ENCODE measurements around the gene CYB561. TPM values are rescaled to one million over a fixed set of nuclear protein-coding genes. Genes with fewer than 3 reads are reported as not detected.

The CYB561 gene
- total RNA-seq, 2 donors from 2014 or later = 24.4 to 27.5 TPM

DNA sequence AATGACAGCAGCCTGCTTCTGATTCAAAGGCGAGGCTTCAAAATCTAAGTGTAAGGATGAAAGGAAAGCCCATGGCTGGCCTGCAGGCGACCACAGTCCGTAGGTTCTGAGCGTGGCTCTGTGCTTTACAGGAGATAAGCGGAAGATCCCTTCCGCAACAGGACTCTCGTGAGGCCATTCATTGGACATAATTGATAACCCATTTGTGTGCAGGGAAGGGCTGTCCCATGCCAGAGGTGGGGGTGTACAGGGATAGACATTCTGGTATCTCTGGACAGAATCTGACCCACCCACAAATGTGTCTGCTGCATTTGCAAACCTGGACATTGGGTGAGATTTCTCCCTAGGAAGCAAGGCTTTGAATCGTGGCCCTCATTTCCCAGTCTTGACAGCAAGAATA is 4.0 kb downstream of the CYB561 start:
- 94 to 98% methylated on average over 8 of the region's 8 CpGs for WGBS, 2 experiments (ENCODE audit: insufficient coverage in 1 of 2, insufficient read length in 1 of 2)
- Histone ChIP-seq H3K9me3 (ENCODE audit: control insufficient read depth, low read length) (no peaks in the 10 kb centered on the region), H3K9ac (ENCODE audit: extremely low read depth, low read length, poor library complexity, severe bottlenecking) (no peak overlapping the region), H3K4me3 (ENCODE audit: low read length) (no peak overlapping the region), H3K4me1 (ENCODE audit: control insufficient read depth, insufficient read depth, low read length) (no peaks in the 10 kb centered on the region), H3K36me3 (ENCODE audit: control insufficient read depth, insufficient read depth, low read length) (no peaks in the 10 kb centered on the region), H3K27me3 (ENCODE audit: control insufficient read depth, insufficient read depth, low read length, poor library complexity, severe bottlenecking) (no peaks in the 10 kb centered on the region), H3K27ac (ENCODE audit: low read depth, low read length) (no peak overlapping the region)
- H3K36me3 Mint-ChIP-seq (ENCODE audit: low read depth) = no peaks in the 10 kb centered on the region
- no peak for DNase-seq
- peaks cover 4% of the 10 kb centered on the region for H3K27me3 Mint-ChIP-seq (ENCODE audit: insufficient read depth)
- TF ChIP-seq CTCF (conservative IDR thresholded peaks at IDR 0.05) = no peak
- H3K4me3 Mint-ChIP-seq = no peak overlapping the region
- no peak overlapping the region for H3K27ac Mint-ChIP-seq
- no peaks in the 10 kb centered on the region for H3K9me3 Mint-ChIP-seq
- peaks cover 21% of the 10 kb centered on the region for H3K4me1 Mint-ChIP-seq

DNA sequence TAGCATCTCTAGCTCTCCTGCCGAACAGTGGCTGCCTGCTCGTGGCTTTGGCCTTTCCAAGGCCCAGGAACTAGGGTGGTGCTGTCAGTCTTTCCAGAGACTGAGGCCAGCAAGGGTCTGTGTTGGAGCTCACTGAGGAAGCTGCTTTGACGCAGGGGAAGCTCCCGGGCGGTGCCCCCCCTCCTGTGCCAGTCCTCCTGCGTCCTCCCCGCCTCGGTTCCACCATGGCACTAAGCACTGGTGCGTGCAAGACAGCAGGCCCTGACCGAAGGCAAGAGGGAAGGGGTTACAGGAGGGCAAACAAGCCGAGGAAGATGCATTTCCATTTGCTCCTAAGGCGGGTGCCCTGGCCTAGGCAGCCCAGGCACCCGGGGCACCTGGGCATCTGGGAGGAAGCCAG is 4.5 kb downstream of the CYB561 start:
- H3K4me3 ChIP-seq (ENCODE audit: low read length) = no peak overlapping the region
- no peak for TF ChIP-seq CTCF (conservative IDR thresholded peaks at IDR 0.05)
- H3K4me3 Mint-ChIP-seq = no peak overlapping the region
- no peaks in the 10 kb centered on the region for H3K27me3 ChIP-seq (ENCODE audit: control insufficient read depth, insufficient read depth, low read length, poor library complexity, severe bottlenecking)
- H3K9me3 ChIP-seq (ENCODE audit: control insufficient read depth, low read length) = no peaks in the 10 kb centered on the region
- no peaks in the 10 kb centered on the region for H3K4me1 ChIP-seq (ENCODE audit: control insufficient read depth, insufficient read depth, low read length)
- no peak overlapping the region for H3K9ac ChIP-seq (ENCODE audit: extremely low read depth, low read length, poor library complexity, severe bottlenecking)
- no peak overlapping the region for H3K27ac ChIP-seq (ENCODE audit: low read depth, low read length)
- H3K4me1 Mint-ChIP-seq = peaks cover 21% of the 10 kb centered on the region
- no peaks in the 10 kb centered on the region for H3K36me3 ChIP-seq (ENCODE audit: control insufficient read depth, insufficient read depth, low read length)
- DNase-seq = no peak
- no peaks in the 10 kb centered on the region for H3K36me3 Mint-ChIP-seq (ENCODE audit: low read depth)
- H3K27me3 Mint-ChIP-seq (ENCODE audit: insufficient read depth) = peaks cover 4% of the 10 kb centered on the region
- H3K27ac Mint-ChIP-seq = no peak overlapping the region
- 90 to 92% methylated on average over 9 to 13 of the region's 13 CpGs for WGBS, 2 experiments (ENCODE audit: insufficient coverage in 1 of 2, insufficient read length in 1 of 2)
- H3K9me3 Mint-ChIP-seq = no peaks in the 10 kb centered on the region

DNA sequence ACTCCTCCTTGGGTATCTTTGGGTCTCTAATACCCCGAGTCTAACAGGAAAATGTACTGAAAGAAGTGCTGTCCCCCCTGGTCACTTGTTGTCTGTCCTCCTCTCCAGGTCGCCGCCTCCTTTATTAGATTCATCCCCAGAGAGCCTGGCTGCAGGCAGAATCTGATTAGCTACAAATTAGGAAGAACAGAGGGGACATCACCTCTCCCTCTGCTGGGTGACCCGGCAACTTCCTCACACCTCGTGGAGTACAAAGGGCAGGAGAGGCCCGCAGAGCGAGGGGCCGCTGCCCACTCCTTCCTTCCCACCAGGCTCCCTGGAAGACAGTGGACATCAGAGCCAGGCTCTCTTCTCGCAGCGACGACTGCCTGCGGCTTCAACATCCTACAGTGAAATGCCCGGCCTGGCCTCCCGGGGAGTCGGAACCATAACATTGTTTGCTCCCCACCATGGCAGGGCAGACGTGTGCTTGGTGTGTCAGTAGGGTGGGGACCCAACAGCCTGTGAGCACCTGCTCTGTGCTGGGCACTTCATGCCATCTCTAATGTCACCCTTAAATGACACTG is 5.3 kb downstream of the CYB561 start:
- peaks cover 4% of the 10 kb centered on the region for H3K27me3 Mint-ChIP-seq (ENCODE audit: insufficient read depth)
- H3K27ac Mint-ChIP-seq = no peak overlapping the region
- TF ChIP-seq CTCF (conservative IDR thresholded peaks at IDR 0.05) = no peak
- no peaks in the 10 kb centered on the region for H3K9me3 ChIP-seq (ENCODE audit: control insufficient read depth, low read length)
- 88 to 100% methylated on average over 4 to 16 of the region's 16 CpGs for WGBS, 2 experiments (ENCODE audit: insufficient coverage in 1 of 2, insufficient read length in 1 of 2)
- H3K9me3 Mint-ChIP-seq = no peaks in the 10 kb centered on the region
- no peaks in the 10 kb centered on the region for H3K4me1 ChIP-seq (ENCODE audit: control insufficient read depth, insufficient read depth, low read length)
- H3K4me3 Mint-ChIP-seq = no peak overlapping the region
- H3K4me1 Mint-ChIP-seq = peaks cover 24% of the 10 kb centered on the region
- H3K4me3 ChIP-seq (ENCODE audit: low read length) = no peak overlapping the region
- no peak overlapping the region for H3K27ac ChIP-seq (ENCODE audit: low read depth, low read length)
- no peaks in the 10 kb centered on the region for H3K36me3 Mint-ChIP-seq (ENCODE audit: low read depth)
- DNase-seq = no peak
- no peaks in the 10 kb centered on the region for H3K36me3 ChIP-seq (ENCODE audit: control insufficient read depth, insufficient read depth, low read length)
- no peak overlapping the region for H3K9ac ChIP-seq (ENCODE audit: extremely low read depth, low read length, poor library complexity, severe bottlenecking)
- no peaks in the 10 kb centered on the region for H3K27me3 ChIP-seq (ENCODE audit: control insufficient read depth, insufficient read depth, low read length, poor library complexity, severe bottlenecking)
